HCT116 (cell line): ENCODE measurements around the gene NAA11. TPM values are rescaled to one million over a fixed set of nuclear protein-coding genes. Genes with fewer than 3 reads are reported as not detected.

Experiments used
- ATAC-seq: fragments of 200-7000 bp; cut with Tn5 transposase; 2 replicates; pipeline ENCODE4 v1.9.1; 2020; ENCODE audit warnings: mild to moderate bottlenecking, moderate library complexity
- BruUV-seq: library from RNA; stranded (reverse); fragments of 400-500 nt; replicated peaks from 2 replicates; lab custom pipeline; 2021; lab: Mats Ljungman, UMichigan
- CTCF ChIA-PET: fragments of 300-600 bp; sonication (Branson Sonifier 250); formaldehyde crosslinking; loops from one replicate; lab custom pipeline; 2021; ENCODE audit warnings: antibody characterized with exemption; lab: Charles Lee
- POLR2A ChIA-PET: fragments of 300-600, 350-600 bp; sonication (Branson Sonifier 250); formaldehyde crosslinking; loops from one replicate; lab custom pipeline; 2021; ENCODE audit warnings: antibody characterized with exemption; lab: Charles Lee
- RAD21 ChIA-PET, 2 experiments: fragments of 300-600 bp; sonication (Branson Sonifier 250); formaldehyde crosslinking; loops; one replicate each; lab custom pipeline; 2023; ENCODE audit warnings: low total read pairs in 2 of 2; ENCODE audit not compliant: uncharacterized antibody in 2 of 2, unreplicated experiment in 2 of 2, low non-redundant PET in 1 of 2; lab: Charles Lee
- DNase-seq: peaks from one replicate; pipeline ENCODE4 v3.0.0-alpha.2; 2010; ENCODE audit warnings: low read depth, low spot score
- H2AFZ ChIP-seq: fragments of 200-600 bp; shearing (Covaris generic), sonication (generic); 2 replicates; pipeline ENCODE4 v1.6.1; 2017; ENCODE audit warnings: low read depth, mixed run types, mixed read lengths, antibody characterized with exemption, low read length; ENCODE audit not compliant: poor library complexity, severe bottlenecking
- H3K27ac ChIP-seq: 2 replicates; pipeline ENCODE4 v1.5.1; 2012; ENCODE audit warnings: low read depth, low read length
- H3K27me3 ChIP-seq: fragments of 200-600 bp; sonication (generic); 2 replicates; pipeline ENCODE4 v1.6.1; 2016; ENCODE audit warnings: mixed run types, low read length, mixed read lengths; ENCODE audit not compliant: insufficient read depth
- H3K36me3 ChIP-seq, 2 experiments: fragments of 200-500 bp in 1 of 2; fragments of 200-600 bp in 1 of 2; sonication (Bioruptor generic) in 1 of 2; sonication (generic) in 1 of 2; 2 replicates each; pipeline versions ENCODE4 v1.5.1 to v1.6.1; 2014 to 2016; ENCODE audit warnings: low read length in 2 of 2, inconsistent platforms in 1 of 2, mixed read lengths in 1 of 2, mixed run types in 1 of 2; ENCODE audit not compliant: insufficient read depth in 2 of 2, control insufficient read depth in 1 of 2
- H3K4me1 ChIP-seq, 2 experiments: fragments of 200-600 bp in 1 of 2; sonication (generic) in 1 of 2; 2 replicates each; pipeline versions ENCODE4 v1.5.1 to v1.6.1; 2012 to 2017; ENCODE audit warnings: low read length in 2 of 2, inconsistent platforms in 1 of 2, mild to moderate bottlenecking in 1 of 2, mixed read lengths in 1 of 2, mixed run types in 1 of 2, moderate library complexity in 1 of 2; ENCODE audit not compliant: insufficient read depth in 2 of 2, control insufficient read depth in 1 of 2
- H3K4me2 ChIP-seq: fragments of 200-600 bp; sonication (generic); 2 replicates; pipeline ENCODE4 v1.6.1; 2017; ENCODE audit warnings: mixed run types, low read length, mixed read lengths
- H3K4me3 ChIP-seq, 2 experiments: fragments of 200-600 bp in 1 of 2; sonication (generic) in 1 of 2; replicated peaks in 1 of 2; 2 replicates each; pipeline ENCODE4 v1.5.1; 2011 to 2016; ENCODE audit warnings: low read length in 2 of 2, control low read depth in 1 of 2, low read depth in 1 of 2, mild to moderate bottlenecking in 1 of 2, mixed read lengths in 1 of 2, mixed run types in 1 of 2
- H3K79me2 ChIP-seq: fragments of 200-600 bp; sonication (generic); 2 replicates; pipeline ENCODE4 v1.6.1; 2017; ENCODE audit warnings: mild to moderate bottlenecking, mixed run types, low read length, moderate library complexity, mixed read lengths; ENCODE audit not compliant: insufficient read depth
- H3K9ac ChIP-seq: fragments of 200-600 bp; sonication (generic); 2 replicates; pipeline ENCODE4 v1.6.1; 2016; ENCODE audit warnings: low read length, mixed read lengths
- H3K9me2 ChIP-seq: fragments of 200-600 bp; sonication (generic), shearing (Covaris generic); 2 replicates; pipeline ENCODE4 v1.6.1; 2017; ENCODE audit warnings: mixed run types, mild to moderate bottlenecking, moderate library complexity; ENCODE audit not compliant: insufficient read depth
- H3K9me3 ChIP-seq, 2 experiments: fragments of 200-500 bp in 1 of 2; fragments of 200-600 bp in 1 of 2; sonication (Bioruptor generic) in 1 of 2; sonication (generic) in 1 of 2; 2 replicates each; pipeline ENCODE4 v1.6.1; 2014 to 2017; ENCODE audit warnings: low read length in 2 of 2, mixed read lengths in 2 of 2, inconsistent platforms in 1 of 2, low read depth in 1 of 2, mild to moderate bottlenecking in 1 of 2, mixed run types in 1 of 2, moderate library complexity in 1 of 2; ENCODE audit not compliant: control insufficient read depth in 1 of 2, insufficient read depth in 1 of 2
- H4K20me1 ChIP-seq: fragments of 200-600 bp; sonication (generic), shearing (Covaris generic); 2 replicates; pipeline ENCODE4 v1.6.1; 2017; ENCODE audit warnings: mixed run types, mild to moderate bottlenecking, moderate library complexity; ENCODE audit not compliant: insufficient read depth
- CBX3 ChIP-seq: IDR thresholded peaks from 2 replicates; pipeline ENCODE4 v1.6.1; 2012; ENCODE audit warnings: low read depth
- CEBPB ChIP-seq: IDR thresholded peaks from 2 replicates; pipeline ENCODE4 v1.6.1; 2012; ENCODE audit warnings: low read depth
- ELF1 ChIP-seq: IDR thresholded peaks from 2 replicates; pipeline ENCODE4 v1.6.1; 2012; ENCODE audit warnings: low read depth, borderline replicate concordance
- EZH2 ChIP-seq: fragments of 200-600 bp; sonication (generic); IDR thresholded peaks from 2 replicates; pipeline ENCODE4 v1.6.1; 2017; ENCODE audit warnings: antibody characterized with exemption, mixed run types
- EZH2phosphoT487 ChIP-seq: fragments of 200-600 bp; IDR thresholded peaks from 2 replicates; pipeline ENCODE4 v1.6.1; 2018; ENCODE audit warnings: antibody characterized with exemption, borderline replicate concordance
- FOSL1 ChIP-seq: IDR thresholded peaks from 2 replicates; pipeline ENCODE4 v1.6.1; 2012; ENCODE audit warnings: low read depth
- SIN3A ChIP-seq: IDR thresholded peaks from 2 replicates; pipeline ENCODE4 v1.6.1; 2012; ENCODE audit warnings: low read depth
- ZFX ChIP-seq: fragments of 450-650 bp; IDR thresholded peaks from 2 replicates; pipeline ENCODE4 v1.6.1; 2017
- intact Hi-C: fragments of 100-400 bp; cut with micrococcal nuclease; formaldehyde crosslinking; loops from 2 replicates; pipeline ENCODE4 v1.10.0; 2022
- total RNA-seq: library from RNA; stranded (reverse); gene quantifications from one replicate; pipeline ENCODE4 v1.2.1, GENCODE V29; 2021; ENCODE audit not compliant: unreplicated experiment
- TF ChIP-seq, protein P1 (sequence below): IDR thresholded peaks from 2 replicates; pipeline ENCODE4 v1.6.1; 2012; ENCODE audit warnings: low read depth
- TF ChIP-seq, protein P2 (sequence below), 3 experiments: fragments of 200-600 bp in 1 of 3; sonication (generic) in 1 of 3; IDR thresholded peaks in 2 of 3; conservative IDR thresholded peaks in 1 of 3; 2 replicates each; pipeline ENCODE4 v1.5.1; 2012 to 2017; ENCODE audit warnings: low read depth in 2 of 3, low read length in 2 of 3, antibody characterized with exemption in 1 of 3, borderline replicate concordance in 1 of 3, control low read depth in 1 of 3, mild to moderate bottlenecking in 1 of 3, mixed read lengths in 1 of 3, mixed run types in 1 of 3, moderate library complexity in 1 of 3; ENCODE audit not compliant: insufficient read depth in 1 of 3
- TF ChIP-seq, protein P3 (sequence below): IDR thresholded peaks from 2 replicates; pipeline ENCODE4 v1.6.1; 2012

Gene NAA11
- total RNA-seq, 1 experiment from 2014 or later = not detected

DNA sequence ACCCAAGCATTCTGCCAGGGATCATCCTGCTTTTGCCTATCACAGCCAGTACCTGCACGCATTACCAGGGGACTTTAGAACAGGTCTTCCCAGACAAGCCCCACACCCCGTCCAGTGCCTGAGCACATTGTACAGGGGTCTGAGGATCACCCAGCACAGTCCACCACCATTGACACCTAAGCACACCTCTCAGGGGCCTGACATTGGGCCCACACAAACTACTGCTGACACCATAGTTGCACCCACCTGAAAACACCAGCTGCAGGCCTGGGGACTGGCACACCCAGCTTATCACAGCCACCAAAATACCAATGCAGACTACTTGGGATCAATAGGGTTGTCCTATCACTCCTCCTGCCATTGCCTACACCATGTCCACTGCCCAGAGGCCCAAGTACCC, 14.7 kb upstream of the NAA11 start:
- ChIA-PET POLR2A (no interaction called here), CTCF (no interaction called here), RAD21 (no interaction called here)
- no peak overlapping the region for H3K4me3 ChIP-seq
- no peaks in the 10 kb centered on the region for H3K79me2 ChIP-seq
- no TSS peak for BruUV-seq
- no peak overlapping the region for H3K9ac ChIP-seq
- no peaks in the 10 kb centered on the region for H3K4me1 ChIP-seq
- no peaks in the 10 kb centered on the region for H3K9me2 ChIP-seq
- H3K36me3 ChIP-seq = no peaks in the 10 kb centered on the region
- ATAC-seq = no peak
- H3K27me3 ChIP-seq = no peaks in the 10 kb centered on the region
- TF ChIP-seq, protein P1, sequence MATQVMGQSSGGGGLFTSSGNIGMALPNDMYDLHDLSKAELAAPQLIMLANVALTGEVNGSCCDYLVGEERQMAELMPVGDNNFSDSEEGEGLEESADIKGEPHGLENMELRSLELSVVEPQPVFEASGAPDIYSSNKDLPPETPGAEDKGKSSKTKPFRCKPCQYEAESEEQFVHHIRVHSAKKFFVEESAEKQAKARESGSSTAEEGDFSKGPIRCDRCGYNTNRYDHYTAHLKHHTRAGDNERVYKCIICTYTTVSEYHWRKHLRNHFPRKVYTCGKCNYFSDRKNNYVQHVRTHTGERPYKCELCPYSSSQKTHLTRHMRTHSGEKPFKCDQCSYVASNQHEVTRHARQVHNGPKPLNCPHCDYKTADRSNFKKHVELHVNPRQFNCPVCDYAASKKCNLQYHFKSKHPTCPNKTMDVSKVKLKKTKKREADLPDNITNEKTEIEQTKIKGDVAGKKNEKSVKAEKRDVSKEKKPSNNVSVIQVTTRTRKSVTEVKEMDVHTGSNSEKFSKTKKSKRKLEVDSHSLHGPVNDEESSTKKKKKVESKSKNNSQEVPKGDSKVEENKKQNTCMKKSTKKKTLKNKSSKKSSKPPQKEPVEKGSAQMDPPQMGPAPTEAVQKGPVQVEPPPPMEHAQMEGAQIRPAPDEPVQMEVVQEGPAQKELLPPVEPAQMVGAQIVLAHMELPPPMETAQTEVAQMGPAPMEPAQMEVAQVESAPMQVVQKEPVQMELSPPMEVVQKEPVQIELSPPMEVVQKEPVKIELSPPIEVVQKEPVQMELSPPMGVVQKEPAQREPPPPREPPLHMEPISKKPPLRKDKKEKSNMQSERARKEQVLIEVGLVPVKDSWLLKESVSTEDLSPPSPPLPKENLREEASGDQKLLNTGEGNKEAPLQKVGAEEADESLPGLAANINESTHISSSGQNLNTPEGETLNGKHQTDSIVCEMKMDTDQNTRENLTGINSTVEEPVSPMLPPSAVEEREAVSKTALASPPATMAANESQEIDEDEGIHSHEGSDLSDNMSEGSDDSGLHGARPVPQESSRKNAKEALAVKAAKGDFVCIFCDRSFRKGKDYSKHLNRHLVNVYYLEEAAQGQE = no peak
- TF ChIP-seq FOSL1 (no peak), CEBPB (no peak), SIN3A (no peak), CBX3 (no peak), EZH2phosphoT487 (no peak), ZFX (no peak), ELF1 (no peak), EZH2 (no peak)
- TF ChIP-seq, protein P2, sequence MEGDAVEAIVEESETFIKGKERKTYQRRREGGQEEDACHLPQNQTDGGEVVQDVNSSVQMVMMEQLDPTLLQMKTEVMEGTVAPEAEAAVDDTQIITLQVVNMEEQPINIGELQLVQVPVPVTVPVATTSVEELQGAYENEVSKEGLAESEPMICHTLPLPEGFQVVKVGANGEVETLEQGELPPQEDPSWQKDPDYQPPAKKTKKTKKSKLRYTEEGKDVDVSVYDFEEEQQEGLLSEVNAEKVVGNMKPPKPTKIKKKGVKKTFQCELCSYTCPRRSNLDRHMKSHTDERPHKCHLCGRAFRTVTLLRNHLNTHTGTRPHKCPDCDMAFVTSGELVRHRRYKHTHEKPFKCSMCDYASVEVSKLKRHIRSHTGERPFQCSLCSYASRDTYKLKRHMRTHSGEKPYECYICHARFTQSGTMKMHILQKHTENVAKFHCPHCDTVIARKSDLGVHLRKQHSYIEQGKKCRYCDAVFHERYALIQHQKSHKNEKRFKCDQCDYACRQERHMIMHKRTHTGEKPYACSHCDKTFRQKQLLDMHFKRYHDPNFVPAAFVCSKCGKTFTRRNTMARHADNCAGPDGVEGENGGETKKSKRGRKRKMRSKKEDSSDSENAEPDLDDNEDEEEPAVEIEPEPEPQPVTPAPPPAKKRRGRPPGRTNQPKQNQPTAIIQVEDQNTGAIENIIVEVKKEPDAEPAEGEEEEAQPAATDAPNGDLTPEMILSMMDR (IDR thresholded peaks at IDR 0.05 in 2 of 3, conservative IDR thresholded peaks at IDR 0.05 in 1 of 3; ENCODE audit: borderline replicate concordance in 1 of 3, insufficient read depth in 1 of 3, low read depth in 2 of 3, low read length in 2 of 3) = no peak
- TF ChIP-seq, protein P3, sequence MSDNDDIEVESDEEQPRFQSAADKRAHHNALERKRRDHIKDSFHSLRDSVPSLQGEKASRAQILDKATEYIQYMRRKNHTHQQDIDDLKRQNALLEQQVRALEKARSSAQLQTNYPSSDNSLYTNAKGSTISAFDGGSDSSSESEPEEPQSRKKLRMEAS = no peak
- intact Hi-C loops = no loop called here
- no peak overlapping the region for H2AFZ ChIP-seq
- no peak overlapping the region for H3K4me2 ChIP-seq
- H3K9me3 ChIP-seq = no peaks in the 10 kb centered on the region
- H4K20me1 ChIP-seq = no peaks in the 10 kb centered on the region
- no peak for DNase-seq
- no peak overlapping the region for H3K27ac ChIP-seq
